GM18511 (cell line): ENCODE results near the gene HS3ST3A1.

Experiments used
- ATAC-seq: cut with Tn5 transposase; IDR thresholded peaks from one replicate; pipeline ENCODE4 v1.9.1; 2021; ENCODE audit warnings: mild to moderate bottlenecking, moderate library complexity; ENCODE audit not compliant: unreplicated experiment

Gene HS3ST3A1

GRCh38 chr17:13601776-13602551, at the start of gene HS3ST3A1:
TSS of gene HS3ST3A1 (minus strand) at chr17:13601929. CDS start at chr17:13601129, 800 bp downstream.
- no peak for ATAC-seq

DNA sequence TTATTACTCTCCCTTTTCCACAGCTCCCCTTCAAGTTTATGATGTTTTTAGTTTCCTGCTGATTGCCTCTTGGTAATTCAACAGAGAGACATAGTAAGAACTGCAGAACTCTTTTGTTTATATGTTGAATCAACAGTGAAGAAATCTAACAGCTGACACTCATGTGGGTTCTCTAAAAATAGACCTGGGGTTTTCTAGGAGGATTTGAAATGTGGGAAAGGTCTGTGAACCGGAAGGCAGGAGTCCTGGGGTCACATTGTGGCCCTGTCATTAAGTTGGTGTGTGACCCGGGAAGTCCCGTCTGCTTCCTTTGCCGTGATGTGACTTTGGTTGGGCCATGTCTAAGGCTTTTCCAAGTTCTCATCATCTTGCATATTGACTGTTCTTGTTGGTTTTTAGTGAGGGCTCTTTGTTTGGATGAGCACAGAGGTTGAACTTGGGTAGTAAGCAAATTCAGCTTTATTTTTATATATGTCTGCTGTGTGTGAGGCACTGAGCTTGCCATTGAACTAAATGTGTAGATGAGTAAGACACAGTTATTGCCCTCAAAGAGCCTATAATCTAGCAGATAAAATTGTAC, 48.5 kb upstream of the HS3ST3A1 start:
- no peak for ATAC-seq

- ATAC-seq: no peak
Measured at GRCh38 chr17:13647543-13648021, 45.9 kb upstream of the HS3ST3A1 start.

DNA sequence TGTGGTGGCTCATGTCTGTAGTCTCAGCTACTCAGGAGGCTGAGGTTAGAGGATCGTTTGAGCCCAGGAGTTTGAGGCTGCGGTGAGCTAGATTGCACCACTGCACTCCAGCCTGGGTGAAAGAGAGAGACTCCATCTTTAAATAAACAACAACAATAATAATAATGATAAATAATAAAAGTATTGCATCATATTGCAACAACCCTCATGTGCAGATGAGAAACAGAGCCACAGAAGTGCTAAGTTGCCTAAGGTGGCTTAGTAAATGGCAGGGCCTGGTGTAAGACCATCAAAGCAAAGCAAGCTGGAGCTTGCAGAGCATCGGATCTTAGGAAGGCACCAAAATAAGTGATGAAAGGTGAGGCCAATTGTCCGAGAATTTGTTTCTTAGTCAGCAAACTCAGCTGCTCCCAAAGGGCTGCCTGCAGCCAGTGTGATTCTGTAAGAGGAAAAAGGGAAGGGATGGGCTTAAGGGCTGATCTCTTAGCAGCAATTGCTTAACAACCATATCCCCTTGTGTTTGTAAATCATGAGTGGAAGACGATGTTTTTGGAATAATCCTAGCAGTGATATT, 45.3 kb upstream of the HS3ST3A1 start:
- no peak for ATAC-seq

DNA sequence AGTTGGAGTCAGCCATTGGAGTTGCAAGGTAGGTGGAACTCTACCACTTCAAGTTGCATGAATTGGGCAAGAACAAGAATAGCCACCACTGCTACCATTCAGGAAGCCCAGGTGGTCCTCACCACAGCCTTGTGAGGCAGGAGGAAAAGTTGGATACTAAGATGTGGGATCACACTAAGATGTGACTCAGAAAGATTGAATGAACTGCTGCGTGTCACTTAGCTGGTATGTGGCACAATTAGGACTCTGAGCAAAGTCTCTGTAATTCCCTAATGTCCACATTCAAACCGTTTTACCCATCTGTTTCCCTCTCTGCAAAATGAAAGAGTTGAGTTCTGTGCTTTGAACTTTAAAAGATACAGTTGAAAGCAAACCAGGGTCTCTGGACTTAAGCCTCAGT, 44.7 kb upstream of the HS3ST3A1 start:
- ATAC-seq: no peak

DNA sequence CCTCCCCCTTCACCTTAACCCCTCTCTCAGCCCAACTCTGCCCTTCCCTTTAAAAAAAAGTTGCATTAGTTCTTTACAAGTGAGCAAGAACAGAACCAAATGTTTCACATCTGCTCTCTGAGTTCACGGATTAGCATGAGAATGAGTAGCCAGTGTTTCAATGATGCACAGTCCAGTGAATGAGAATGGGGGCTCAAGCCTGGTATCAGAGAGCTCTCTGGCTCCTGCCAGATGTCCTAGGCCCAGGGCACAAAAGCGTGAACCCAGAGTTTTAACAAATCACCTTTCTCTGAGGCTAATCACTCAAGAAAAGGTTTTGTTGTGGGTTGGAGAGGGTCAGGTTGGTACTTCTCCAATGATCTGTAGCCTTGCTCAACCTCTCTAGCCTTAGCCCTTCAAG, 41.5 kb upstream of the HS3ST3A1 start:
- no peak for ATAC-seq

DNA sequence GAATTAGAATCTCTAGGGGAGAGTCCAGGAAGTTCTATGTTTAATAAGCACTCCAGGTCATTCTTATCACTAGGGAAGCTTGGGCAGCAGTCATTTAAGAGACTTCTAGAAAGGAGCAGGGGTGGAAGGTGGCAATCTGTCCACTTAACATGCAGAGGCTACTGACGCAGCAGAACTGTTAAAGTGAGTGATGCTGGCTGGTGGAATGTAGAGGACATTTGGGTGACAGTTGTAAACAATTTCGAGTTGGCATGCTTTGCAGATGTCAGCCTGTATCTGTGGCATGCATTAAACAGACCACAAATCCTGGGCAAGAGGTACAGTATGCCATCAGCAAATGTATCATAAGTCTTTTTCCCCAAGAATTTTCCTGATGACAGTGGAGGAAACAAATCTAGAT, 40.5 kb upstream of the HS3ST3A1 start:
- ATAC-seq: no peak

DNA sequence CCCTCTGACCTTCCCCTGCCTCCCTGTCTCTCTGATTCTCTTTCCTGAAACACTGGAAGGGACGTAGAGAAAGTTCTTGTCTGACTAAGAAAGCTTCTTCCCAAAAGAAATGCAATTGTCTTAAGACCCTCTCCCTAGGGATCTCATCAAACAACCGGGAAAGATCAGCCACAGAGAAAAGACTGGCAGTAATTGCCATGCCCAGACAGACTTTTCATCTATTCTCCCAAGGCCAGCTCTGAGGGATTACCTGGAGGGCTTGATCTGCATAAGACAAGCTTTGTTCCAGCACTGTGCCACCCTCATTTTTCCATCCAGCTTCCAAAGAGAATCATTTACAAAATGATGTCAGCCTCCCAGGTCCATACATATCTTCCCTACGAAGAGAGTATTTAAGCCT, 38.8 kb upstream of the HS3ST3A1 start:
- ATAC-seq: no peak

DNA sequence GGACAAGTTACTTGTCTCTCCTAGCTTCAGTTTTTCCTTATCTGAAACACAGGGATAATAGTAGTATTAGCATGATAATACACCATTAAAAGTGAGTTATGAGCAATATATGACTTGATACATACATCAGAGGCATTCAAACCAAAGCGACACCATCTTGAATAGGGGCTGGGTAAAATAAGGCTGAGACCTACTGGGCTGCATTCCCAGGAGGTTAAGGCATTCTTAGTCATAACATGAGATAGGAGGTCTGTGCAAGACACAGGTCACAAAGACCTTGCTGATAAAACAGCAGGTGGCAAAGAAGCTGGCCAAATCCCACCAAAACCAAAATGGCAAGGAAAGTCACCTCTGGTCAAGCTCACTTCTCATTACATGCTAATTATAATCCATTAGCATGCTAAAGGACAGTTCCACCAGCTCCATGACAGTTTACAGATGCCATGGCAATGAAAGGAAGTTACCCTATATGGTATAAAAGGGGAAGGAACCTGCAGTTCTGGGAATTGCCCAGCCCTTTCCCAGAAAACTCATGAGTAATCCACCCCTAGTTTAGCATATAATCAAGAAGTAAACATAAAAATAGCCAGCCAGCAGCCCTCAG, 37.2 kb upstream of the HS3ST3A1 start:
- ATAC-seq: no peak

DNA sequence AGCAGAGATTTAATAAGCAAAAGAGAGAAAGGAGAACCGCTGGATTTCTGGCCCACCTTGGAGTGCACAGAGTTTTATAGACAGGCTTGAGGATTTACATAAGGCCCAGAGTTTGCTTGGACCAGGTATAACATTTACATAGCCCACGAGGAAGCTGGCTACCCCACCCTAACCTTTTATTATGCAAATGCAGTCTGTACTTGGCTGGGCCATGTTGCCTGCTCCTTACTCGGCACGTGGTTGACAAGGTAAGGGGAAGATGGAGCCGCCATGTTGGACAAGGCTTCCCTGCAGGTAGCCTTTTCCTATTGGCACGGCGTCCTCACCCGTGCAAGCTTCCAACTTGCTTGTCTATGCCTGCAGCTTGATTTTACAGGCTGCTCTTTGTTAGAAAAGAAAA, 35.2 kb upstream of the HS3ST3A1 start:
- no peak for ATAC-seq

DNA sequence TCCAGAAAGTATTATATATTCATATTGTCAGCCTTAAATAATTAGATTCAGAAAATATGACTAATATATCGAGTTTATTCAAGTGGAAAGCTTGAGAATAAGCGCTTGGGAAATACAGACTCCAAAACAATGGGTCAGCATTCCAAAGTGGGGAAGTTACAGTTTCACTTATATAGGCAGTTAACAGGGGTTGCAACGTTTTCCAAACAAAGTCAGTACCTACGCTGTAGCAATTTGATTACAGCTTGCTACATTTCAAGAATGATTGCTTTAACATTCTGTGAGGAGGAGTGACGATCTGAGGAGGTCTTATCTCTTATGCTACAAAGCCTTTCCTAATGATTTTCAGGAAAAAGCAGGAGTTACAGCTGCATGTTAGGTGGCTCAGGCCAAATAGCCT, 34.2 kb upstream of the HS3ST3A1 start:
- no peak for ATAC-seq

DNA sequence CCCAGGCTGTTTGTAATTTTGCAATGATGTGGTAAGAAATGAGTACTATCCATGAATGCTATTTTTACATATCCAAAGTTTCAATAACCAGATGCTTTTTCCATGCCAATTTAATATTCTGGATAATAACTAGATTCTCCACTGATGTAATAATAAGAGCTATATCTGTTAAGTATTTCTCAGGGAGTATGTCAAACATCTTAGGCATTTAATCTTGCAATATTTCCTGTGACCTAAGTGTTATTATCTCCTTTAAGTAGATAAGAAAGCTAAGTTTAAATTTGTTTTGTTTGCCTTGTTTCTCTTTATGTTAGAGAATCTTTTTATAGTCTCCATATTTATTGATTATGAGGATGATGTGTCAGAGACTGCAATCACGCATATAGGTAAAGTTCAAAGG, 32.3 kb upstream of the HS3ST3A1 start:
- no peak for ATAC-seq

- no peak for ATAC-seq
Measured at GRCh38 chr17:13631529-13631928, 29.8 kb upstream of the HS3ST3A1 start.

- ATAC-seq: no peak
Measured at GRCh38 chr17:13626703-13627102, 25.0 kb upstream of the HS3ST3A1 start.

DNA sequence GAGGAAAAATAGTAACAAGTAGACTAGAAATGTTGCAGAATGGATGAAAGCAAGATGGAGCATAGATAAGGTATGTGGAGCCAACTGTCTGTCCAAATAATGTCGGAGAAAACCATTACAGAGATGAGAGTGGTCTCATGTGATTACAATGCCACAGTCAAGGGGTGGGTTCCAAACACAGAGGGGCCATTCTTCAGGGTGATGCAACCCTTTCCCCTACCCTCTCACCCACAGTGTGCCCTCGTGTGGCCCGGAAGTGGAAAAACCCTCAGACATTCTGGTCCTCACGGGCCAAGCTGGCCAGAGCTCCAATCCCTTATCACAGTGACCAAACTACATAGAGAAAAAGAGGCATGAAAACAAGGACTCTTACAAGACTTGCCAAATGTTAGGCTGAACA, 17.7 kb upstream of the HS3ST3A1 start:
- ATAC-seq: no peak

- no peak for ATAC-seq
Measured at GRCh38 chr17:13616031-13616430, 14.3 kb upstream of the HS3ST3A1 start.

GRCh38 chr17:13609941-13610340, 8.2 kb upstream of the HS3ST3A1 start:
- no peak for ATAC-seq

DNA sequence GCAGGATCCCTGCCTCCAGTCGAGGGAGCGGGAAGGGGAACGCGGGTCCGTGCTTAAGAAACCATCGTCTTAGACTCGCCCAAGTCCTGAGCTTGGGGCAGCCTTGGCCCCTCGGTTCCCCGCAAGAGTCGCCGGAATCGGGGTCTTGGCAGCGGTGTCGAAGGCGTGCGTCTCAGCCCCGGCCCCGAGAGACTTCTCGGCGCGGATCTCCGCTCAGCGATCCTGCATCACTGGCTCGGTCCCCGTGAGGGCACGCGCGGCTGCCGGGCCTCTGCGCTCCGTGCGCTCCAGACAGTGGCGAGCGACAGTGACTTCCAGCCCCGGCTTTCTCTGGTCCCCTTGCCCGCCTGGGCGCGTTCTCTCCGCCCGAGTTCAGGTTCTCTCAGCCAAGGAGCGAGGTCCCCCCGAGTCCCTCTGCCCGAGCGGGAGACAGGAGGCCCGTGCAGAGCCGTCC, 380 bp downstream of the HS3ST3A1 start:
- no peak for ATAC-seq

GRCh38 chr17:13600475-13601321, 1.0 kb downstream of the HS3ST3A1 start:
- ATAC-seq: no peak

DNA sequence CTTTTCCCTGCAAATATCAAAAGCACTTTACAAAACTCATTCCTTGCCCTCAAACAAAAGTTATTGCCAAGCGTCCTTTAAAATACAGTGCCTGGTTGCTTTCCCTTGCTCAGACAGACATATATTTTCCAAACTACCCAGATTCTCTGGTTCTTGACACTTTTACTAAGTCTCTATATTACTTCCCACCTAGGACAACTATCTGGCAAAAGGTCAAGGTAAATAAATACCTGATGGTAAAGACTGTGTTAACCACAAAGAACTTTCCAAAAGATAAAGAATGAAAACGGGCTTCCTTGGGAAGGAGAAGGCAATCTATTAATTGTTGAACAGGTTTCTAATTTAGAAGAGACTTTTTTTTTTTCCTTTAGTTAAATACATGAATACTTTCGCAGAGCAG, 1.9 kb downstream of the HS3ST3A1 start:
- no peak for ATAC-seq

DNA sequence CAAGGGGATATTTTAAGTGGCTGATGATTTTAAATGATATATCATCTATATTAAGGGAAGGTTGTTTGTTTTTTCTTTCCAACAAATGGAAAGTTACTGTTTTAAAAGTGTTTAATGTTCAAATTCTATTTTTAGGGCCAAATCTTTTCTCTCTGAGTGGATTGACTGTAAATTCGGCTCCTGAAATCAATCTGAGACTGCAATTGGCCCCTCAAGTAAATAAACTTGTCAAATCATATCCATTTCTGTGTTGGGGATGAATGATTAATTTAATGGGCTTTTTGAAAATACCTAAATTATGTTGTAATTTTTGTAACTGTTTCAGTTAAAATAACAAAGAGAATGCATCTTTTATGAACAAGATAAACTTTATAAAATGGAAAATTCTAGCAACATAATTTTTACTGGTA, 2.6 kb downstream of the HS3ST3A1 start:
- no peak for ATAC-seq
